GM19468 (cell line): ENCODE results near the gene SZT2.

Experiments
- ATAC-seq: cut with Tn5 transposase; IDR thresholded peaks from one replicate; pipeline ENCODE4 v1.9.1; 2021; ENCODE audit warnings: mild to moderate bottlenecking, moderate library complexity, moderate number of reproducible peaks; ENCODE audit not compliant: unreplicated experiment; ENCODE audit errors: extremely low read depth

SZT2 gene

GRCh38 chr1:43421396-43421795, 31.7 kb downstream of the SZT2 start:
- ATAC-seq: no peak

DNA sequence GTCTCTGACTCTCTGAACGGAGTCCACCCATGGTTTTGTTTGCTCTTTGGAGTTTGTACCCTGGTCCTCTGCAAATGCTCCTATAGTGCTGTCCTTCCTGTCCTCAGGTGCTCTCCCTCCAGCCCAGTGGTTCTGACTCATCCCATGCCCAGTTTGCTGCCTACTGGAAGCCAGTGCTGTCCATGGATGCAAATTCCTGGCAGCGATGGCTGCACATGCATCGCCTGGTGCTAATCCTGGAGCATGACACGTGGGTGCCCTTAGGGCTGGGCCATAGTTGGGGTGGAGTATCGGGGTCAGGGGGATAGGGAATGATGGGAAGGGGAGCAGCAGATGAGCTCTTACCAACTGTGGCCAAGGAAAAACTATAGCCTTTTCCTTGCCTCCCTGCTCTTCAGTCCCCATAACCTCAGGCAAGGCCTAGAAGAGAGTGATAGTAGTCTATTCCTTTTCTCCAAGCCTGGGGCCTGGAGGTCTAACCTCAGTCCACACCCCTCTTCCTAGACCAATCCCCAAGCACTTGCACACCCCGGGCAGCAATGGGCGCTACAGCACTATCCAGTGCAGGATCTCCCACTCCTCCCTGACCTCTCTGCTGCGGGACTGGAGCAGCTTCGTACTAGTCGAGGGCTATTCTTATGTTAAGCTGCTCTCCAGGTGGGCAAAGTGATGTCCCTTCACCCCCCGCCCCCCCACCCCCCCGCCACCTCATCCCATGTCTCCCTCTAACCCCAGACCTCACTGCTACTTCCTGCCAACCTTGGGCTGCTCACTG, 32.5 kb downstream of the SZT2 start:
- ATAC-seq: no peak

DNA sequence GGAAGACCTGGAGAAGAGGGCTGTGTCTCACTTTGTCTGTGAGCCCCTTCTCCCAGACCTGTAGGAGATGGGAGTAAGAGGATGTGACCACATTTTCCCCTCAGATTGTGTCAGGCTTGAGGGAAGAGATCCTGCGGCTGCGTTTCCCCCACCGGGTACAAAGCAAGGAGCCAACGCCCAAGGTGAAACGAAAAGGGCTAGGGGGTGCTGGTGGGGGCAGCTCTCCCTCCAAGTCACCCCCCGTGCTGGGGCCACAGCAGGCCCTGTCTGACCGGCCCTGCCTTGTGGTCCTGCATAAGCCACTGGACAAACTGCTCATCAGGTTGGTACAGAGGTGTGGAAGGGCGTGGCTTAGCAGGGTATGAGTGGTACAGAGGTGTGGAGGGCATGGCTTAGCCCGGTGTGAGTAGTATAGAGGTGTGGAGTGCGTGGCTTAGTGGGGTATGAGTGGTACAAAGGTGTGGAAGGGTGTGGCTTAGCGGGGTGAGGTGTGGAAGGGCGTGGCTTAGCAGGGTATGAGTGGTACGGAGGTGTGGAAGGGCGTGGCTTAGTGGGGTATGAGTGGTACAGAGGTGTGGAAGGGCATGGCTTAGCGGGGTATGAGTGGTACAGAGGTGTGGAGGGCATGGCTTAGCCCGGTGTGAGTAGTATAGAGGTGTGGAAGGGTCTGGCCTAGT, 33.4 kb downstream of the SZT2 start:
- no peak for ATAC-seq

DNA sequence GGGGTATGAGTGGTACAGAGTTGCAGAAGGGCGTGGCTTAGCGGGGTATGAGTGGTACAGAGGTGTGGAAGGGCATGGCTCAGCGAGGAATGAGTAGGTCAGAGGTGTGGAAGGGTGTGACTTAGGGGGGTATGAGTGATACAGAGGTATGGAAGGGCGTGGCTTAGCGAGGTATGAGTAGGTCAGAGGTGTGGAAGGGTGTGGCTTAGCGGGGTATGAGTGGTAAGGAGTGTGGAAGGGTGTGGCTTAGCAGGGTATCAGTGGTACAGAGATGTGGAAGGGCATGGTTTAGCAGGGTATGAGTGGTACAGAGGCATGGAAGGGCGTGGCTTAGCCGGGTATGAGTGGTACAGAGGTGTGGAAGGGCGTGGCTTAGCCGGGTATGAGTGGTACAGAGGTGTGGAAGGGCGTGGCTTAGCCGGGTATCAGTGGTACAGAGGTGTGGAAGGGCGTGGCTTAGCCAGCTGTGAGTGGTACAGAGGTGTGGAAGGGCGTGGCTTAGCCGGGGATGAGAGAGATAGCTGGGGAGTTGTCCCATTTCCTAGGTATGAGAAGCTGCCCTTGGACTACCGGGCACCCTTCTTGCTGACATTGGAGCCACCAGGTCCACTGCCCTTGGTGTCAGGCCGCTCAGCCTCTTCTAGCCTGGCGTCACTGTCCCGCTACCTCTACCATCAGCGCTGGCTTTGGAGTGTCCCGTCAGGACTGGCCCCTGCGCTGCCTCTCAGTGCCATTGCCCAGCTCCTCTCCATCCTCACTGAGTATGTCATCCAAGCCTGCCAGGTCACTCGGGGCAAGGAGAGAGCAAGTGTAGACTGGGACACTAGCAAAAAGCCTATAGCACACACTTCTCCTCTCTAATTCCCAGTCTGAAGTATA, 34.2 kb downstream of the SZT2 start:
- ATAC-seq: no peak

GRCh38 chr1:43425045-43425444, 35.3 kb downstream of the SZT2 start:
- no peak for ATAC-seq

- no peak for ATAC-seq
Observed at GRCh38 chr1:43426221-43426620, 36.5 kb downstream of the SZT2 start.

GRCh38 chr1:43427524-43427923, 37.8 kb downstream of the SZT2 start:
- ATAC-seq: no peak

GRCh38 chr1:43427941-43428340, 38.2 kb downstream of the SZT2 start:
- no peak for ATAC-seq

DNA sequence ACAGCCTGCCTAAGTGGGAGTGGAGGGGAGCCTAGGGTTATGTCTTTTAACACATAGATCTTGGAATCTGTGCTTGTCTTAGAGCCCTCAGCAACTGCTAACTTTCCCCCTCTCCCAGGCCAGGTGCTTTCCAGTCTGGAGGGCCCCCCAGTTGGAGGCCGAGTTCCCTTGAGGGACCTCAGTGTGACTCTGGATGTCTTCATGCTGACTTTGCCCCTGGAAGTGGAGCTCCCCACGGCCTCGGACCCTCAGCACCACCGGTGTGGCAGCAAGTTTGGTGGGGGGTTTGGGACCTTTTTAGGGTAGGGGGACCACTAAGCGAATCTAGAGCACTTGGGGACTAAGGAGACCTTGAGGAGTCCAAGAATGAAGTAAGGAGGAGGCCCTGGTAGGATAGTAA, 41.1 kb downstream of the SZT2 start:
- ATAC-seq: no peak

- ATAC-seq: no peak
Observed at GRCh38 chr1:43431676-43432075, 42.0 kb downstream of the SZT2 start.

- no peak for ATAC-seq
Observed at GRCh38 chr1:43432171-43432860, 42.6 kb downstream of the SZT2 start.

GRCh38 chr1:43432907-43433306, 43.2 kb downstream of the SZT2 start:
- no peak for ATAC-seq

- no peak for ATAC-seq
Observed at GRCh38 chr1:43434256-43434655, 44.6 kb downstream of the SZT2 start.

GRCh38 chr1:43435146-43436145, 45.7 kb downstream of the SZT2 start:
- no peak for ATAC-seq

DNA sequence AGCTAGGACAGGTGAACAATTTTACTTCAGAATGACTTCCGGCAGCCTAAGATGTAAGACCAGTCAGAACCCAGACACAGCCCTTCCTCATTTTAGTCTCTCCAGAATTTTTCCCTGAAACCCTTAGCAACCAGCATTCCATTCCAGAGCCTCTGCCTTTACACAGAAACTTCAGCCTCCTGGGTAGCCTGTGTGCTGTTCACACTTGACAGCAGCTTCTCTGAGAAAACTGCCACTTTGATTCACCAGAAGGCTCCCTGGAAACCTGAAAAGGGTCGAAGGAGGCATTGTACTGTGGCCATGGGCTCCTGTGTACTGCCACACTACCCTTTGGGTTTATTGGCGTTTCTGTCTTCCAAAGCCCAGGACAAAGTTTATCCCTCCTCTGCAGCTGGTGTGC, 46.7 kb downstream of the SZT2 start:
- no peak for ATAC-seq

DNA sequence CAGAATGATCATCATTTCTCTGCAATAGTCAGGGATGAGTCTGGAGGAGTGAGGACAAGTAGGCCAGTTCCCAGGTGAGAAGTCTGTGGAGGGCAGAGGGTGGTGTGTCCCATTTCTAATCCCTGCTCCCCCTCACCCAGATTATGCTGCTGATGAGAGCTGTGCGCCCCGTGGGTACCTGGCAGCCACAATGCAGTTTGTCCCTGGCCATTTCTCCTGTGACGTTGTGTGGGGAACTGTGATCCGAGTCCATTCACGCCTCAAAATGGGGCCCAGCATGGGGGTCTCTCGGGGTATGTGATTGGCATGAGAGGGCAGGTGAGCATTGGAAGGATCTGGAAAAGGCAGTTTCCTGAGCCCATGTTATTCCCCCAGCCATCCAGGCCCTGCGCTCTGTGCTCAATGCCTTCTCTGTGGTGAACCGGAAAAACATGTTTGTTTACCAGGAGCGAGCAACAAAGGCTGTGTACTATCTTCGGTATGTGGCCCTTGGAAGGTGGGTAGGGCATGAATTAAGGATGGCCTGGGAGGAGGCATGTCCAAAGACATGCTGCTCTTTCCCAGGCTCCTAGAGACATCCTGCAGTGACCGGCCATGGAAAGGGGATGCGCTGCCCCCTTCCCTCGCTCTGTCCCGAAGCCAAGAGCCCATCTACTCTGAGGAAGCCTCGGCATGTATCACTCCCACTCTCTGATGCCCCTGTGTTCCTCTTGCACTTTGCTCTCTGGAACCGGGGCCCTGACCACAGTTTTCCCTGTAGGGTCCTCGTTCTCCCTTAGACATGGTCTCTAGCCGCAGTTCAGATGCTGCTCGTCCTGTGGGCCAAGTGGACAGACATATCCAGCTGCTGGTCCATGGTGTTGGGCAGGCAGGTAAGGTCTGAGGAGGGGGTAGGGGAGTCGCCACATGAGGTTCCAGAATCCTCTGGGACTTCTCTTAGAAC, 47.6 kb downstream of the SZT2 start:
- ATAC-seq: no peak

DNA sequence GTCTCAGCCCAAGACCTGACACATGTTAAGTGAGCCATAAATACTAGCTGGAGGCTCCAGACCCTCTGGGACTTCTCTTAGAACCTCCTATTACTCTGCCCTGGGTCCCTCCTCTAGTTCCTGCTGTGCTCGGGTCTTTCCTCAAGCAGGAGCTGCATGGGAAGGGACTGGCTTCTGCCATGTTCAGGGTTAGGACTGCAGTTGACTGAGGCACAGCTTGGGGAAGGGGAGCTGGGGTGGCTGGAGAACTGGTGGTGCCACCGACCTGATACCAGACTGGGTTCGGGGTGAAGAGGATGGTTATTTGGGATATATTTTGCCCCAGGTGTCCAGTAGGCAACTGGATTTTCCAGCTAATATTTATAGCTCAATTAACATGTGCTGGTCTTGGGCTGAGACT, 48.3 kb downstream of the SZT2 start:
- no peak for ATAC-seq

- no peak for ATAC-seq
Observed at GRCh38 chr1:43438576-43438952, 48.9 kb downstream of the SZT2 start.
